H1 (cell line): Measurements from ENCODE around the gene HMHB1. TPM values are rescaled to one million over a fixed set of nuclear protein-coding genes. Genes with fewer than 3 reads are reported as not detected.

ENCODE experiments used
- CTCF ChIA-PET: fragments of 300-600 bp; sonication (Branson Sonifier 250); formaldehyde crosslinking; loops from one replicate; lab custom pipeline; 2021; ENCODE audit not compliant: partially characterized antibody; lab: Charles Lee
- POLR2A ChIA-PET: fragments of 300-600 bp; sonication (Branson Sonifier 250); formaldehyde crosslinking; loops from one replicate; lab custom pipeline; 2021; ENCODE audit warnings: inconsistent platforms; ENCODE audit not compliant: partially characterized antibody; lab: Charles Lee
- DNase-seq, 2 experiments: peaks; one replicate each; pipeline versions ENCODE4 v3.0.0 to v3.0.0-alpha.2; 2010 to 2022; ENCODE audit warnings: low spot score in 2 of 2, low read depth in 1 of 2, mixed read lengths in 1 of 2
- FAIRE-seq: peaks from 2 replicates; lab custom pipeline; 2011; peaks lifted over from hg19 to GRCh38; lab: Jason Lieb, UNC
- H2AFZ ChIP-seq: 2 replicates; pipeline ENCODE4 v1.8.1; 2012; ENCODE audit warnings: low read length, inconsistent platforms
- H2AK5ac ChIP-seq: 2 replicates; pipeline ENCODE4 v1.6.1; 2013; ENCODE audit warnings: low read depth, low read length
- H2BK120ac ChIP-seq: replicated peaks from 2 replicates; pipeline ENCODE3; 2013; ENCODE audit warnings: low read depth, low read length, inconsistent platforms
- H2BK12ac ChIP-seq: 2 replicates; pipeline ENCODE4 v1.6.1; 2013; ENCODE audit warnings: low read depth, low read length
- H2BK15ac ChIP-seq: 2 replicates; pipeline ENCODE4 v1.6.1; 2013; ENCODE audit warnings: low read length
- H2BK20ac ChIP-seq: 2 replicates; pipeline ENCODE4 v1.6.1; 2013; ENCODE audit warnings: low read length
- H2BK5ac ChIP-seq: 2 replicates; pipeline ENCODE4 v1.6.1; 2013; ENCODE audit warnings: low read depth, low read length
- H3K14ac ChIP-seq: 2 replicates; pipeline ENCODE4 v1.6.1; 2013; ENCODE audit warnings: inconsistent platforms; ENCODE audit not compliant: insufficient read length
- H3K18ac ChIP-seq: 2 replicates; pipeline ENCODE4 v1.6.1; 2013; ENCODE audit warnings: low read length; ENCODE audit errors: extremely low read depth
- H3K23ac ChIP-seq: 2 replicates; pipeline ENCODE4 v1.6.1; 2013; ENCODE audit warnings: inconsistent platforms; ENCODE audit not compliant: insufficient read length
- H3K23me2 ChIP-seq: 2 replicates; pipeline ENCODE4 v1.6.1; 2013; ENCODE audit warnings: low read depth, low read length
- H3K27ac ChIP-seq: 2 replicates; pipeline ENCODE4 v1.6.1; 2011; ENCODE audit warnings: low read depth, low read length, inconsistent platforms
- H3K27me3 ChIP-seq, 4 experiments: replicated peaks in 1 of 4; 1 replicate in 1 of 4; 2 replicates in 3 of 4; pipeline versions ENCODE4 v1.6.1 to v1.8.1; 2011 to 2013; ENCODE audit warnings: low read length in 3 of 4, mild to moderate bottlenecking in 3 of 4, inconsistent platforms in 2 of 4, mixed read lengths in 2 of 4, moderate library complexity in 1 of 4; ENCODE audit not compliant: control insufficient read depth in 3 of 4, insufficient read depth in 3 of 4; ENCODE audit errors: extremely low read depth in 1 of 4
- H3K36me3 ChIP-seq, 4 experiments: 2 replicates each; pipeline versions ENCODE4 v1.6.1 to v1.8.1; 2011 to 2013; ENCODE audit warnings: mild to moderate bottlenecking in 4 of 4, low read length in 3 of 4, moderate library complexity in 2 of 4, control low read depth in 1 of 4, inconsistent platforms in 1 of 4; ENCODE audit not compliant: insufficient read depth in 4 of 4, control insufficient read depth in 2 of 4
- H3K4ac ChIP-seq: replicated peaks from 2 replicates; pipeline ENCODE3; 2013; ENCODE audit warnings: low read length, low read depth, mixed read lengths, inconsistent platforms; ENCODE audit not compliant: insufficient read length
- H3K4me1 ChIP-seq, 4 experiments: replicated peaks in 1 of 4; 1 replicate in 1 of 4; 2 replicates in 3 of 4; pipeline versions ENCODE4 v1.6.1 to v1.8.1; 2011 to 2013; ENCODE audit warnings: low read length in 3 of 4, inconsistent platforms in 2 of 4, mixed read lengths in 1 of 4; ENCODE audit not compliant: insufficient read depth in 4 of 4, control insufficient read depth in 3 of 4
- H3K4me2 ChIP-seq, 2 experiments: 2 replicates each; pipeline versions ENCODE4 v1.6.1 to v1.8.1; 2011 to 2013; ENCODE audit warnings: low read depth in 2 of 2, low read length in 2 of 2, control low read depth in 1 of 2, inconsistent platforms in 1 of 2, mild to moderate bottlenecking in 1 of 2; ENCODE audit not compliant: insufficient read depth in 1 of 2
- H3K4me3 ChIP-seq, 4 experiments: fragments of 200-600, 300-600 bp in 1 of 4; sonication (generic), shearing (Covaris generic), sonication (Bioruptor Twin) in 1 of 4; 2 replicates each; pipeline versions ENCODE4 v1.5.1 to v1.8.1; 2011 to 2016; ENCODE audit warnings: low read length in 4 of 4, low read depth in 3 of 4, control low read depth in 2 of 4, inconsistent platforms in 2 of 4, mild to moderate bottlenecking in 2 of 4, mixed read lengths in 1 of 4, moderate library complexity in 1 of 4; ENCODE audit not compliant: insufficient read depth in 2 of 4; ENCODE audit errors: extremely low read depth in 1 of 4
- H3K56ac ChIP-seq: replicated peaks from 2 replicates; pipeline ENCODE3; 2013; ENCODE audit warnings: low read depth, mild to moderate bottlenecking, mixed read lengths, low read length, inconsistent platforms; ENCODE audit not compliant: insufficient read length
- H3K79me1 ChIP-seq: 2 replicates; pipeline ENCODE4 v1.6.1; 2013; ENCODE audit warnings: low read depth, low read length, control low read depth
- H3K79me2 ChIP-seq, 2 experiments: 2 replicates each; pipeline versions ENCODE4 v1.6.1 to v1.8.1; 2012 to 2013; ENCODE audit warnings: low read length in 2 of 2, mild to moderate bottlenecking in 2 of 2, inconsistent platforms in 1 of 2; ENCODE audit not compliant: insufficient read depth in 2 of 2, control insufficient read depth in 1 of 2
- H3K9ac ChIP-seq, 4 experiments: replicated peaks in 1 of 4; 1 replicate in 1 of 4; 2 replicates in 3 of 4; pipeline versions ENCODE4 v1.6.1 to v1.8.1; 2011 to 2013; ENCODE audit warnings: low read depth in 3 of 4, low read length in 3 of 4, control low read depth in 2 of 4, mild to moderate bottlenecking in 2 of 4, moderate library complexity in 2 of 4, inconsistent platforms in 1 of 4; ENCODE audit errors: extremely low read depth in 1 of 4
- H3K9me3 ChIP-seq, 2 experiments: 2 replicates each; pipeline versions ENCODE4 v1.6.1 to v1.8.1; 2012 to 2013; ENCODE audit warnings: mild to moderate bottlenecking in 2 of 2, moderate library complexity in 2 of 2, control low read depth in 1 of 2, inconsistent platforms in 1 of 2, low read depth in 1 of 2, low read length in 1 of 2, mixed read lengths in 1 of 2; ENCODE audit not compliant: insufficient read depth in 2 of 2
- H4K20me1 ChIP-seq, 2 experiments: replicated peaks in 1 of 2; 2 replicates each; pipeline versions ENCODE3 to v1.8.1; 2011 to 2013; ENCODE audit warnings: inconsistent platforms in 2 of 2, low read length in 2 of 2, mild to moderate bottlenecking in 1 of 2; ENCODE audit not compliant: insufficient read depth in 2 of 2, control insufficient read depth in 1 of 2
- H4K5ac ChIP-seq: 2 replicates; pipeline ENCODE4 v1.6.1; 2013; ENCODE audit warnings: low read length, low read depth, mixed read lengths, inconsistent platforms; ENCODE audit not compliant: insufficient read length
- H4K8ac ChIP-seq: 2 replicates; pipeline ENCODE4 v1.8.0; 2013; ENCODE audit warnings: mild to moderate bottlenecking, moderate library complexity, low read length, inconsistent platforms; ENCODE audit not compliant: insufficient read depth; ENCODE audit errors: extremely low read depth
- H4K91ac ChIP-seq: replicated peaks from 2 replicates; pipeline ENCODE3; 2013; ENCODE audit warnings: low read length, mixed read lengths, inconsistent platforms; ENCODE audit not compliant: insufficient read length
- CBX5 ChIP-seq: fragments of 300-800, 300-1000 bp; sonication (generic); IDR thresholded peaks from 2 replicates; pipeline ENCODE4 v1.7.1; 2016; ENCODE audit warnings: antibody characterized with exemption, low read length, low read depth
- CHD1 ChIP-seq: IDR thresholded peaks from 2 replicates; pipeline ENCODE4 v1.6.1; 2012; ENCODE audit warnings: low read depth, low read length, improper control_type of control experiment
- GABPA ChIP-seq: IDR thresholded peaks from 2 replicates; pipeline ENCODE4 v1.6.1; 2011; ENCODE audit warnings: mild to moderate bottlenecking, low read length, moderate library complexity, borderline replicate concordance; ENCODE audit not compliant: insufficient read depth
- NANOG ChIP-seq: IDR thresholded peaks from 2 replicates; pipeline ENCODE4 v1.6.1; 2011; ENCODE audit warnings: low read length, low read depth, mild to moderate bottlenecking, inconsistent platforms; ENCODE audit not compliant: insufficient read depth, poor library complexity, severe bottlenecking
- PHF8 ChIP-seq: fragments of 200-600 bp; sonication (generic); conservative IDR thresholded peaks from 2 replicates; pipeline ENCODE4 v1.7.1; 2012; ENCODE audit warnings: low read depth, mild to moderate bottlenecking, inconsistent platforms, low read length, moderate library complexity
- POU5F1 ChIP-seq: IDR thresholded peaks from 2 replicates; pipeline ENCODE4 v1.6.1; 2011; ENCODE audit warnings: low read depth, mild to moderate bottlenecking, low read length, moderate library complexity
- RBBP5 ChIP-seq: IDR thresholded peaks from 2 replicates; pipeline ENCODE4 v1.7.1; 2012; ENCODE audit warnings: low read depth, mild to moderate bottlenecking, inconsistent platforms, low read length, moderate library complexity, borderline replicate concordance
- SP4 ChIP-seq: IDR thresholded peaks from 2 replicates; pipeline ENCODE4 v1.6.1; 2012; ENCODE audit warnings: low read length, inconsistent platforms
- TEAD4 ChIP-seq: IDR thresholded peaks from 2 replicates; pipeline ENCODE4 v1.6.1; 2012; ENCODE audit warnings: low read depth, low read length, inconsistent platforms, mixed read lengths
- WGBS, 2 experiments: shearing (Covaris generic) in 1 of 2; methylation state at CpG; one replicate each; pipeline versions ENCODE4 v1.1.6 to v1.1.7; 2013 to 2015; ENCODE audit warnings: low lambda C conversion rate in 2 of 2, mixed read lengths in 2 of 2, inconsistent platforms in 1 of 2, low coverage in 1 of 2, missing lambda C conversion rate in 1 of 2; ENCODE audit not compliant: insufficient replicate concordance in 2 of 2, insufficient coverage in 1 of 2, insufficient read length in 1 of 2; ENCODE audit errors: extremely low coverage in 1 of 2, missing lambda C conversion rate in 1 of 2; 5-methylcytosine and 5-hydroxymethylcytosine counted together
- polyA plus RNA-seq, 7 experiments: library from polyadenylated mRNA; depleted of rRNA in 3 of 7; stranded (reverse) in 5 of 7; unstranded in 2 of 7; fragments of >200 nt in 5 of 7; fragments of 200-250 nt in 2 of 7; gene quantifications; 1 replicate in 5 of 7; 2 replicates in 1 of 7; 4 replicates in 1 of 7; pipeline versions ENCODE4 v1.2.1 to v1.2.3, GENCODE V29; 2011 to 2013; ENCODE audit warnings: missing spikeins in 2 of 7, mixed read lengths in 2 of 7
- total RNA-seq: library from RNA; stranded (reverse); fragmentation: NEBNext Ultra II Directional; extraction: Animal tissue kit (Norgen Biotek cat#: 25700); gene quantifications from 2 replicates; pipeline ENCODE4 v1.2.1, GENCODE V29; 2021
- TF ChIP-seq, protein P1 (sequence below): IDR thresholded peaks from 2 replicates; pipeline ENCODE4 v1.6.1; 2012; ENCODE audit warnings: low read length, inconsistent platforms

The HMHB1 gene
- total and polyA plus RNA-seq, 2 of the 8 experiments (the other 6 are each of a cell fraction or from before 2014, with no cell fraction given): not detected

DNA sequence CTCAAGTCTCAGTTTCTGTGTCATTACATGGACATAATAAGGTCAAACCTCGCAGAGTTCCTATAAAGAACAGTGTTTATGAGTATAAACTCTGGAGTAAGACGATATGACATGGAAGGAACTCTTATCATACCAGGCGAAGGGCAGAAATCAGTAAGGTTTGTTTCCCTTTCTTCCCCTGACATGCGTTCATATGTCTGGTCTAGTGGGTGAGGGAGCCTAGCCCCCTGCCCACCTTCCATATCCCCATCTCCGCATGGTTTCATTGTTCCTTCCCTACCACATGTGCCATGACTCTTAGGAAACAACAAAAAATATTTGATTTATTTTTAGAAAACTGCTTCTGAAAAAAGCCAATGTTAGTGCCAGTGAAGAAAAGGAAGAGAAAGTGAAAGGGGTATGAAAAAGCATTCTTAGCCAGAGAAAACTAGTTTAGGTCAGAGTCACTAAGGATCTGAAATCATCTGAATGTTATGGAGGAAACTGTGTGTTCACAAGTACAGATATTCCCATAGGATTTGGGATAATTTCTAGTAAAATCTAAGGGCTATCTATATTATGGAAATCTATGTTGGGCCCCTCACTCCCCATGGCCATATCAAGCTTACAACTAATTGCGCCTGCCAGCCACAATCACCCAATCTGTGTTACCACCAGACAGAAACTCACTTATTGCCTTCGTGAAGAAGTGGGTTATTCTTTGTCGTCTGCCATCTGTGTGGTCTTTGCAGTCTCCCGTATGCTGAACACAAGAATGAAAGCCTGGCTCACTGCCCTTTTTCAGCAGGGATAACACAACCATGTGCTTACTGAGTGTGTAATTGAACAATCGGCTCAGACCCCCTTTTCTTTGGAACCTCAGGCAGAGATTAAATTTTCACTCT is 19.9 kb upstream of the HMHB1 start:
- FAIRE-seq (no peak), DNase-seq (no peak)
- H2BK12ac ChIP-seq: no peak overlapping the region
- H3K4me3 ChIP-seq: no peak overlapping the region
- no peak overlapping the region for H2BK20ac ChIP-seq
- no peaks in the 10 kb centered on the region for H4K20me1 ChIP-seq
- CTCF ChIA-PET: no interaction called here
- no peak overlapping the region for H3K4me2 ChIP-seq
- POLR2A ChIA-PET: no interaction called here
- H3K79me2 ChIP-seq: no peaks in the 10 kb centered on the region
- no peak overlapping the region for H2BK120ac ChIP-seq
- no peak overlapping the region for H3K9ac ChIP-seq
- H3K23me2 ChIP-seq: no peaks in the 10 kb centered on the region; the same call in 1 of the 2 replicates
- no peak overlapping the region for H4K8ac ChIP-seq
- no peak overlapping the region for H3K56ac ChIP-seq
- peaks cover 0 to 6% (median 1%) of the 10 kb centered on the region in 4 experiments; a peak in 2 of 7 replicates for H3K4me1 ChIP-seq
- peak overlapping the region; percentile 84; the same call in 1 of the 2 replicates for H2AFZ ChIP-seq
- H3K9me3 ChIP-seq: no peaks in the 10 kb centered on the region
- no peak overlapping the region for H3K14ac ChIP-seq
- H3K27me3 ChIP-seq: no peaks in the 10 kb centered on the region
- no peak overlapping the region for H2AK5ac ChIP-seq
- H3K79me1 ChIP-seq: no peaks in the 10 kb centered on the region
- H3K4ac ChIP-seq: no peak overlapping the region
- no peak overlapping the region for H3K23ac ChIP-seq
- WGBS, 2 experiments: 86% methylated on average over 10 of the region's 10 CpGs; no CpG with 5 or more reads in 1 of the 2 experiments
- H3K36me3 ChIP-seq: no peaks in the 10 kb centered on the region
- no peak overlapping the region for H4K91ac ChIP-seq
- H2BK5ac ChIP-seq: no peak overlapping the region
- no peak overlapping the region for H2BK15ac ChIP-seq
- H3K27ac ChIP-seq: no peak overlapping the region
- H4K5ac ChIP-seq: no peak overlapping the region
- H3K18ac ChIP-seq: no peak overlapping the region
- TF ChIP-seq CHD1 (no peak), CBX5 (no peak), SP4 (no peak), NANOG (no peak), GABPA (no peak), POU5F1 (no peak), PHF8 (no peak), RBBP5 (no peak), TEAD4 (no peak)
- TF ChIP-seq, protein P1, sequence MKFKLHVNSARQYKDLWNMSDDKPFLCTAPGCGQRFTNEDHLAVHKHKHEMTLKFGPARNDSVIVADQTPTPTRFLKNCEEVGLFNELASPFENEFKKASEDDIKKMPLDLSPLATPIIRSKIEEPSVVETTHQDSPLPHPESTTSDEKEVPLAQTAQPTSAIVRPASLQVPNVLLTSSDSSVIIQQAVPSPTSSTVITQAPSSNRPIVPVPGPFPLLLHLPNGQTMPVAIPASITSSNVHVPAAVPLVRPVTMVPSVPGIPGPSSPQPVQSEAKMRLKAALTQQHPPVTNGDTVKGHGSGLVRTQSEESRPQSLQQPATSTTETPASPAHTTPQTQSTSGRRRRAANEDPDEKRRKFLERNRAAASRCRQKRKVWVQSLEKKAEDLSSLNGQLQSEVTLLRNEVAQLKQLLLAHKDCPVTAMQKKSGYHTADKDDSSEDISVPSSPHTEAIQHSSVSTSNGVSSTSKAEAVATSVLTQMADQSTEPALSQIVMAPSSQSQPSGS: no peak
